Measurements from ENCODE around the gene NCAPG2.
A peak's percentile ranks its signal among the peaks of the same experiment; 100 is the strongest.

Gene NCAPG2, protein sequence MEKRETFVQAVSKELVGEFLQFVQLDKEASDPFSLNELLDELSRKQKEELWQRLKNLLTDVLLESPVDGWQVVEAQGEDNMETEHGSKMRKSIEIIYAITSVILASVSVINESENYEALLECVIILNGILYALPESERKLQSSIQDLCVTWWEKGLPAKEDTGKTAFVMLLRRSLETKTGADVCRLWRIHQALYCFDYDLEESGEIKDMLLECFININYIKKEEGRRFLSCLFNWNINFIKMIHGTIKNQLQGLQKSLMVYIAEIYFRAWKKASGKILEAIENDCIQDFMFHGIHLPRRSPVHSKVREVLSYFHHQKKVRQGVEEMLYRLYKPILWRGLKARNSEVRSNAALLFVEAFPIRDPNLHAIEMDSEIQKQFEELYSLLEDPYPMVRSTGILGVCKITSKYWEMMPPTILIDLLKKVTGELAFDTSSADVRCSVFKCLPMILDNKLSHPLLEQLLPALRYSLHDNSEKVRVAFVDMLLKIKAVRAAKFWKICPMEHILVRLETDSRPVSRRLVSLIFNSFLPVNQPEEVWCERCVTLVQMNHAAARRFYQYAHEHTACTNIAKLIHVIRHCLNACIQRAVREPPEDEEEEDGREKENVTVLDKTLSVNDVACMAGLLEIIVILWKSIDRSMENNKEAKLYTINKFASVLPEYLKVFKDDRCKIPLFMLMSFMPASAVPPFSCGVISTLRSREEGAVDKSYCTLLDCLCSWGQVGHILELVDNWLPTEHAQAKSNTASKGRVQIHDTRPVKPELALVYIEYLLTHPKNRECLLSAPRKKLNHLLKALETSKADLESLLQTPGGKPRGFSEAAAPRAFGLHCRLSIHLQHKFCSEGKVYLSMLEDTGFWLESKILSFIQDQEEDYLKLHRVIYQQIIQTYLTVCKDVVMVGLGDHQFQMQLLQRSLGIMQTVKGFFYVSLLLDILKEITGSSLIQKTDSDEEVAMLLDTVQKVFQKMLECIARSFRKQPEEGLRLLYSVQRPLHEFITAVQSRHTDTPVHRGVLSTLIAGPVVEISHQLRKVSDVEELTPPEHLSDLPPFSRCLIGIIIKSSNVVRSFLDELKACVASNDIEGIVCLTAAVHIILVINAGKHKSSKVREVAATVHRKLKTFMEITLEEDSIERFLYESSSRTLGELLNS
- 10.6 to 49.7 (median 16.9) reads per million in 9 experiments for total RNA-seq

DNA sequence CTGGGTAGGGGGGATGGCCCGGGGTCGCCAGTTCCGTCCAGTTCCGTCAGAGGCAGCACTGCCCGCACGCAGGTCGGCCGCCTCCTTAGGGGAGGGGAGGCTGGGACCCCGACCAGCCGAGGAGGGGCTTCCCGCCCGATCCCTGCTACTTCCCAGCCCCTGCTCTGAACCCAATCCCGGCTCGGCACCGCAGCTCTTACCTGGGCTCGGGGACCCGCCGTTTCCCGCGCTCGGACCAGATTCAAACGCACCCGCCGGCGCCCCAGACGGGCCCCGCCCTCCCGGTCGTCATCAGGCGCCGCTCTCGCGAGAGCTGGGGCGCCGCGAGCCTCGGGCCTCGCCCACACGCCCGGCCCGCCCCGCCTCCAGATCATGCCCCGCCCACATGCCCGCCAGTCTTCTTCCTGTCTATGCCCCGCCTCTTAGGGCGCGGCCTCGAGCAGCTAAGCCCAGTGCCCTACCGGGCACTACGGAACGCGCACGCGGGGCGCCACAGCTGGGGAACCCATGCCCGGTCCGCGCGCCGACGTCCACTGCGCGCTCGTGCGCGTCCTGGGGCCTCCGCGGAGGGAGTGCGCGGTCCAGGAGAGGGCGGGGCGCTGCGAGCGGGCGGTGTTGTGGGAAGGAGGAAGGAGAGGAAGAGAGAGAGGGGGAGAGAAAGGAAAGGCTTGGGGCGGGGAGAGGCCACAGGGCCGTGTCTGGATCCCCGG lies at the start of gene NCAPG2:
TSS of gene NCAPG2 (minus strand) at position 281 of the 710 bp plus-strand sequence. CDS start 2,905 bp downstream, outside the sequence.
- H3K27me3 Mint-ChIP-seq: no peaks in the 10 kb centered on the region
- H3K4me3 Mint-ChIP-seq: peak within 1 kb of the TSS; percentile 92 to 93
- peak; percentile 94 to 97 (median 96) for DNase-seq
- peak within 1 kb of the TSS; percentile 83 to 91 for H3K27ac Mint-ChIP-seq
- ATAC-seq (replicated peaks): peak; percentile 95
- peaks cover 12% of the 10 kb centered on the region in 2 donors for H3K4me1 Mint-ChIP-seq (ENCODE audit: low read depth in 2 of 2)
- no peaks in the 10 kb centered on the region for H3K36me3 Mint-ChIP-seq (ENCODE audit: insufficient read depth)
- H3K9me3 Mint-ChIP-seq: no peaks in the 10 kb centered on the region

DNA sequence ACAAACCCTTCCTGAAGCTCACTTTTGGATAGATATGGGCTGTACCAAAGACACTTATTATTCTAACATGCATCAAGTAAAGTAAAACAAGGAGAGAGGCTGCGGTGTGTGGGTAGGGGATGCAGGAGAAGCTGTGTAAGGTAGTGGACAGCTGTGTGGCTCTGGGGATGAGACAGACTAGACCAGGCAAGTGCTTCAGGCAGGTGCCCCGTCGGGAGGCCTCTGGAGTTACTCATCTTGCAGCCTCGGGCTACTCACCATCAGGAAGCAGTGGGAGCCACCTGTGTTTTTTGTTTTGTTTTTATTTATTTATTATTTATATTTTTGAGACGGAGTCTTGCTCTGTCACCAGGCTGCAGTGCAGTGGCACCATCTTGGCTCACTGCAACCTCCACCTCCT lies 49.3 kb upstream of the NCAPG2 start:
- Mint-ChIP-seq H3K4me3 (no peak overlapping the region), H3K9me3 (no peaks in the 10 kb centered on the region), H3K27me3 (no peaks in the 10 kb centered on the region), H3K4me1 (ENCODE audit: low read depth in 2 of 2) (peaks cover 0 to 5% of the 10 kb centered on the region in 2 donors), H3K36me3 (ENCODE audit: insufficient read depth) (peaks cover 55% of the 10 kb centered on the region), H3K27ac (peak overlapping the region in 1 of 2 donors; percentile 33)
- ATAC-seq (replicated peaks): no peak
- DNase-seq: no peak

DNA sequence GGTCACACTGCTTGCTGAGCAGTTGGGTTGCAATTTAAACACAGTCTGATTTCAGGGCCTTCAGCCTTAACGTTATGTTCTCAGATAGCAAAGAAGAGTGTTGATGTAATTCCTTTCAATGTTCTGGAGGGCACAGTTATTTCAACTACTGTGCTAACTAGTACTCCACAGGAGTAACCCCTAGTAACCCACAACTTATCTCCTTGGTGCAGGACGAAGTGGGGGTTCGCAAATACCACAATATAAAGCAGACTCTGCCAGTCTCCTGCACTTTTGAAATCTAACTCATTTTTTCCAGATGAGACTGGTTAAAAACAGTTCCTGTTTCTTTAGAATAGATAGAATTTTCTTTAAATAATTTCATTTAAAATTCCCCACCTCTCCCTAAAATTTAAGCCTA lies 47.1 kb upstream of the NCAPG2 start:
- no peak overlapping the region for H3K4me3 Mint-ChIP-seq
- no peaks in the 10 kb centered on the region for H3K27me3 Mint-ChIP-seq
- H3K9me3 Mint-ChIP-seq: no peaks in the 10 kb centered on the region
- no peak for DNase-seq
- peaks cover 0 to 4% of the 10 kb centered on the region in 2 donors for H3K4me1 Mint-ChIP-seq (ENCODE audit: low read depth in 2 of 2)
- H3K36me3 Mint-ChIP-seq (ENCODE audit: insufficient read depth): peaks cover 58% of the 10 kb centered on the region
- no peak for ATAC-seq (replicated peaks)
- H3K27ac Mint-ChIP-seq: no peak overlapping the region

DNA sequence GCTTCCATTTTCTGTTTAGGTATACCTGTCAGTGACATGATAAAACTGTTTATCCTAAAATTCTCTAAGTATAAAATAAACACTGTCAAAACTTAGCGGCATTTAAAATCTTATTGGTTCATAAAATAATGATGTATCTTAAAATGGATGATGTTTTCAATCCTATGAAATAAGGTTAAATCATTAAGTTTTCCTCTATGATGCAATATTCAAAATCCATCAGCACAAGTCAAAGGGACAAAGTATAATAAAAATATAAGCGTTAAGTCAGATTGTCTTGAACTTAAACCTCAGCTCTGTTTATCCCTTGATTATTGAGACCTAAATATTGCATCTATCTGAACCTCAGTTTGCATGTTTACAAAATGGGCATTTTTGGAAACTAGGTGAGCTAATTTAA lies 46.6 kb upstream of the NCAPG2 start:
- Mint-ChIP-seq H3K27me3 (no peaks in the 10 kb centered on the region), H3K4me1 (ENCODE audit: low read depth in 2 of 2) (peaks cover 0 to 4% of the 10 kb centered on the region in 2 donors), H3K27ac (no peak overlapping the region), H3K36me3 (ENCODE audit: insufficient read depth) (peaks cover 58% of the 10 kb centered on the region), H3K4me3 (no peak overlapping the region), H3K9me3 (no peaks in the 10 kb centered on the region)
- ATAC-seq (replicated peaks): no peak
- DNase-seq: no peak

DNA sequence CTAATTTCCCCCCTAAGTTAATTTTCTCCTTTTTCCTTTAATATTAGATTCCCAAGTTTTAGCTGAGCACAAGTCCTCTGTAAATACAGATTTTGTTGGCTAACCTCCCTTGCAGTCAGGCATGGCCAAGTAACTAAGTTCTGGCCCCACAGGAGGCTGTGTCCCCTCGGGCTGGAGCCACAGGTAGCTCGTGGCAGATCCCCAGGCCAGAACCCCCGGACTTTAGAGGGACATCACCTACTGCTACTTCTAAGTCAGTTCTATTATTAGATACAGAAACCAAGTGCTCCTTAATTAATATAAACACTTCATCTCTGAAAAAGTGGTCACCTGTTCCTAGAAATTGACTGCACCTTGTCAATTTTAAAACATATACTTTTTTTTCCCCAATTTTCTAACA lies 46.1 kb upstream of the NCAPG2 start:
- peaks cover 63% of the 10 kb centered on the region for H3K36me3 Mint-ChIP-seq (ENCODE audit: insufficient read depth)
- no peak for ATAC-seq (replicated peaks)
- no peaks in the 10 kb centered on the region for H3K27me3 Mint-ChIP-seq
- no peaks in the 10 kb centered on the region for H3K9me3 Mint-ChIP-seq
- H3K4me3 Mint-ChIP-seq: no peak overlapping the region
- peak overlapping the region in 1 of 2 donors; percentile 10 for H3K27ac Mint-ChIP-seq
- no peak for DNase-seq
- peaks cover 0 to 4% of the 10 kb centered on the region in 2 donors for H3K4me1 Mint-ChIP-seq (ENCODE audit: low read depth in 2 of 2)

DNA sequence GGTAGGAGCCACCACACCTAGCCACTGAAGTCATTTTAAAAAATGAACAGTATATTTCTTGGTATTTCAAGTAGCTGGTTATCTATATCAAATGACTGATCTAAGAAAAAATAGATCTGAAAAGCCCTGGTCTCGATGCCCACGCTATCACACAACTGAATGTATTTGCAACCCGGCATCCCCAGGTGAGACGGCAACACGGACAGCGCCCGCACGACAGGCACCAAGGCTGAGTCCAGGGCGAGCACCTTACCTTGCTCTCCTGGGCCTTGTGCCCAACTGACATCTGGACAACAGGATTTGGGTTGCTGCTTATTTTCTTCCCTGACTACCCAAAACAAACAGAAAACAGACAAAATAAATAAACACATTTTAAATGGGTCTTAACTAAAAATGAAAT lies 44.8 kb upstream of the NCAPG2 start:
- Mint-ChIP-seq H3K27me3 (no peaks in the 10 kb centered on the region), H3K4me3 (no peak overlapping the region), H3K36me3 (ENCODE audit: insufficient read depth) (peaks cover 65% of the 10 kb centered on the region), H3K27ac (no peak overlapping the region), H3K9me3 (no peaks in the 10 kb centered on the region), H3K4me1 (ENCODE audit: low read depth in 2 of 2) (peaks cover 0 to 4% of the 10 kb centered on the region in 2 donors)
- ATAC-seq (replicated peaks) (no peak), DNase-seq (no peak)

DNA sequence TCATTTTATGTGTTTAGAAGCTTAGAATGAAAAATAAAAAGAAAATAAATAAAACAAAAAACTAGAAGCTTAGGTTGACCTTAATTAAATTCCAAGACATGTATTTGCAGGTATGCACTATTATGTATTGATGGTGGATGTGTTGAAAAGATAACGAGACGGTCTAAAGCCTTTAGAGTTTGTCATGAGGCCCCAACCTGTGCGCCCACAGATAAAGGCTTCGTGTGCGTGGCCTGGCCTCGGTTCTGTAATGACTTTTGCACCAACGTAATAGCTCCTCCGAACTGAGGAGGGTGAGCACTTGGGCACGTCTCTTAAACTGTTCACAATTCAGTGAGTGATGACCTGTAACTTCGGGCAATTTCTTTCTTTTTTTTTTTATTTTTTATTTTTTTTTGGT lies 43.7 kb upstream of the NCAPG2 start:
- no peak for DNase-seq
- ATAC-seq (replicated peaks): no peak
- Mint-ChIP-seq H3K9me3 (no peaks in the 10 kb centered on the region), H3K27ac (no peak overlapping the region), H3K4me3 (no peak overlapping the region), H3K27me3 (no peaks in the 10 kb centered on the region), H3K4me1 (ENCODE audit: low read depth in 2 of 2) (peaks cover 0 to 4% of the 10 kb centered on the region in 2 donors), H3K36me3 (ENCODE audit: insufficient read depth) (peaks cover 59% of the 10 kb centered on the region)

DNA sequence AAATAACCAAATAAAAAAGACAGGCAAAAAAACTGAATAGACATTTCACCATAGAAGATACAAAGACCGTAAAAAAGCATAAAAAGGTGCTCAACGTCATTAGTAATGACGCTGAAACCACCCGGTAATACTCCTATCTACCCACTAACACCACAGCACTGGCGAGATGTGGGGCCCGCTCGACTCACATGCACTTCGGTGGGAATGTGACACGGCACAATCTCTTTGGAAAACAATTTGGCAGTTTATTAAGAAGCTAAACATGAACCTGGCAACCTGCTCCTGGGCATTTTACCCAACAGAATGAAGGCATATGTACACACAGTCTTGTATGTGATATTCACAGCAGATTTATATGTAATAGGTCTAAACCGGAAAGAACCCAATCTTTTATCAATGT lies 42.8 kb upstream of the NCAPG2 start:
- no peaks in the 10 kb centered on the region for H3K27me3 Mint-ChIP-seq
- no peak for ATAC-seq (replicated peaks)
- H3K36me3 Mint-ChIP-seq (ENCODE audit: insufficient read depth): peaks cover 66% of the 10 kb centered on the region

DNA sequence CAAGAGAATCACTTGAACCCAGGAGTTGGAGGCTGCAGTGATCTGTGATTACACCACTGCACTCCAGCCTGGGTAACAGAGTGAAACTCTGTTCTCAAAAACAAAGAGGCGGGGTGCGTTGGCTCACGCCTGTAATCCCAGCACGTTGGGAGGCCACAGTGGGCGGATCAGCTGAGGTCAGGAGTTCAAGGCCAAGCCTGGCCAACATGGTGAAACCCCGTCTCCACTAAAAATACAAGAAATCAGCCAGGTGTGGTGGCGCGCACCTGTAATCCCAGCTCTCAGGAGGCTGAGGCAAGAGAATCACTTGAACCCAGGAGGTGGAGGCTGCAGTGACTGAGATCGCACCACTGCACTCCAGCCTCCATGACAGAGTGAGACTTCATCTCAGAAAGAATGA lies 42.4 kb upstream of the NCAPG2 start:
- H3K27ac Mint-ChIP-seq: no peak overlapping the region
- H3K36me3 Mint-ChIP-seq (ENCODE audit: insufficient read depth): peaks cover 70% of the 10 kb centered on the region
- ATAC-seq (replicated peaks): no peak

More for the DNA sequence above, 42.8 kb upstream of the NCAPG2 start:
- no peak for DNase-seq
- Mint-ChIP-seq H3K4me1 (ENCODE audit: low read depth in 2 of 2) (peaks cover 0 to 4% of the 10 kb centered on the region in 2 donors), H3K9me3 (no peaks in the 10 kb centered on the region), H3K4me3 (no peak overlapping the region), H3K27ac (no peak overlapping the region)

DNA sequence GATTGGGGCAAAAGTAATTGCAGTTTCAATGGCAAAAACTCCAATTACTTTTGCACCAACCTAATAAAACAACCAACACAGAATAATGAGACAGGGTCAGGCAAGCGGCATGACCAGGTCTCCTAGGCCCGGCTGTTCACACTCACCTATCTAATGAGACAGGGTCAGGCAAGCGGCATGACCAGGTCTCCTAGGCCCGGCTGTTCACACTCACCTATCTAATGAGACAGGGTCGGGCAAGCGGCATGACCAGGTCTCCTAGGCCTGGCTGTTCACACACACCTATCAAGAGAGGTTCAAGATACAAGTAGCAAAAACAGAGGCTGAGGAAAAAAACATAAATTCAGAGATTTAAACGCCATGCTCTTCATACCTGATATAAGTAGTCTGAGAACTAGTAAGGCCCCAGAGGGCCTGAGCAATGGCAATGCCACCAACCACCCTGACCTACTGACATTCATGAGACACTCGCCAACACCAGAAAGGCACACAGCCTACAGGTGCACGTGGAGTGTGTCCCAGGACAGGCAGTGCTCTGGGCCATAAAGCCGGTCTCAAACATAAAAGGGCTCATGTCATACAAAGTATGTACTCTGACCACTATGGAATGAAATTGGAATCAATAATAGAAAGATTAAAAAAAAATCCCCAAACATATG lies 40.6 kb upstream of the NCAPG2 start:
- H3K27me3 Mint-ChIP-seq: no peaks in the 10 kb centered on the region
- H3K4me3 Mint-ChIP-seq: no peak overlapping the region
- ATAC-seq (replicated peaks): no peak
- DNase-seq: no peak
- H3K4me1 Mint-ChIP-seq (ENCODE audit: low read depth in 2 of 2): peaks cover 0 to 4% of the 10 kb centered on the region in 2 donors
- H3K27ac Mint-ChIP-seq: peak overlapping the region in 1 of 2 donors; percentile 44
- no peaks in the 10 kb centered on the region for H3K9me3 Mint-ChIP-seq
- peaks cover 88% of the 10 kb centered on the region for H3K36me3 Mint-ChIP-seq (ENCODE audit: insufficient read depth)

More for the DNA sequence above, 42.4 kb upstream of the NCAPG2 start:
- H3K27me3 Mint-ChIP-seq: no peaks in the 10 kb centered on the region
- H3K9me3 Mint-ChIP-seq: no peaks in the 10 kb centered on the region
- H3K4me3 Mint-ChIP-seq: no peak overlapping the region
- peaks cover 0 to 4% of the 10 kb centered on the region in 2 donors for H3K4me1 Mint-ChIP-seq (ENCODE audit: low read depth in 2 of 2)
- no peak for DNase-seq

DNA sequence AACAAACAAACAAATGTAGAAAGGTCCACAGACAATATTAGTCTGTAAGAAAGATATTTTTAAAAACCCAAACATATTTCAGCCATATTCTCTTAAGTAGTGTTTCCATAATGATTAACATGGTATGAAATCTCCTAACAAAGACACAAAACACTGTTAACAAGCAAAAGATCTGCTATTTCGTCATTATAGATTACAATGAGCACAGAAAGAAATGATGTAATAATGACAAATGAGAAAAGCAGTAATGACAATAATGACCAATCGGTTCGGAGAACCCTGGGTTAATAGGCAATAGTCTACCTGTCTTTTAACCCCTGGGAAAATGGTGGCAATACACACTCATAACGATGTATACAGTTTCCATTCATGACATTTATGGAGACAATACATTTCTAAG lies 39.5 kb upstream of the NCAPG2 start:
- H3K27ac Mint-ChIP-seq: no peak overlapping the region
- no peaks in the 10 kb centered on the region for H3K27me3 Mint-ChIP-seq
- ATAC-seq (replicated peaks) (no peak), DNase-seq (no peak)
- H3K36me3 Mint-ChIP-seq (ENCODE audit: insufficient read depth): peaks cover 88% of the 10 kb centered on the region
- no peak overlapping the region for H3K4me3 Mint-ChIP-seq
- H3K9me3 Mint-ChIP-seq: no peaks in the 10 kb centered on the region
- peaks cover 0 to 4% of the 10 kb centered on the region in 2 donors for H3K4me1 Mint-ChIP-seq (ENCODE audit: low read depth in 2 of 2)

DNA sequence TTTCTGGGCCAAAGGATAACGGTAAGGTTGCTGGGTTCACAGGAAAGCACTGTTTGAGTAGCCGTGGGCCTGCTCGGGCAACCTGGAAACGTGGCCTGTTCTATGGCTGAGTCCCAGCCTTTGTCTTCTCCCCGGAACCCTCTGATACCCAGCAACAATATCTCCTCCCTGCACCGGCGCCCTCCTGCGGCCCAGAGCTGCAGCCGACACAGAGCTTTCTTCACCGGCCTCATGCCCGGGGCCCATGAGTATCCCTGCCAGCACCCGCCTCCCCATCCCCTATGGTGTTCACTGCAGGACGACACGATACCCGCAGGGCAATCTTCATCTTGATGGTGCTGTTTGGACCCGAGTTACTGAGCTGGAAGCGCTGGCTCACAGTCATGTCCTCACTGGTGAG lies 38.6 kb upstream of the NCAPG2 start:
- H3K4me3 Mint-ChIP-seq: no peak overlapping the region
- ATAC-seq (replicated peaks) (no peak), DNase-seq (no peak)
- peaks cover 0 to 4% of the 10 kb centered on the region in 2 donors for H3K4me1 Mint-ChIP-seq (ENCODE audit: low read depth in 2 of 2)
- no peaks in the 10 kb centered on the region for H3K9me3 Mint-ChIP-seq
- peaks cover 88% of the 10 kb centered on the region for H3K36me3 Mint-ChIP-seq (ENCODE audit: insufficient read depth)
- no peak overlapping the region for H3K27ac Mint-ChIP-seq
- H3K27me3 Mint-ChIP-seq: no peaks in the 10 kb centered on the region
